ENCODE results near the gene ADAM15.

ADAM15 gene

GRCh38 chr1:155003227-155003765 lies 47.8 kb upstream of the ADAM15 start:
- no peak for TF ChIP-seq CTCF (IDR thresholded peaks at IDR 0.05; ENCODE audit: low read depth, low read length)
- TF ChIP-seq MYC (IDR thresholded peaks at IDR 0.05; ENCODE audit: low read depth, low read length) = no peak
- no peak for TF ChIP-seq MAX (IDR thresholded peaks at IDR 0.05; ENCODE audit: low read depth, low read length)
- TF ChIP-seq POLR2A (IDR thresholded peaks at IDR 0.05; ENCODE audit: extremely low read depth, insufficient read length) = no peak
- peak; percentile 61 for DNase-seq (ENCODE audit: low read depth)
- H3K4me3 ChIP-seq (ENCODE audit: low read depth, low read length) = peak overlapping the region; percentile 83

GRCh38 chr1:155003766-155004351 lies 47.3 kb upstream of the ADAM15 start:
- DNase-seq (ENCODE audit: low read depth) = peak; percentile 80
- TF ChIP-seq CTCF (IDR thresholded peaks at IDR 0.05; ENCODE audit: low read depth, low read length) (no peak), POLR2A (IDR thresholded peaks at IDR 0.05; ENCODE audit: extremely low read depth, insufficient read length) (no peak), MYC (IDR thresholded peaks at IDR 0.05; ENCODE audit: low read depth, low read length) (no peak), MAX (IDR thresholded peaks at IDR 0.05; ENCODE audit: low read depth, low read length) (no peak; the same call in 1 of the 2 replicates)

GRCh38 chr1:155004352-155005075 lies 46.6 kb upstream of the ADAM15 start:
- no peak for DNase-seq (ENCODE audit: low read depth)
- peak overlapping the region; percentile 83 for H3K4me3 ChIP-seq (ENCODE audit: low read depth, low read length)

More at GRCh38 chr1:155003766-155004351, 47.3 kb upstream of the ADAM15 start:
- H3K4me3 ChIP-seq (ENCODE audit: low read depth, low read length) = peak overlapping the region; percentile 83

GRCh38 chr1:155005076-155006011 lies 45.8 kb upstream of the ADAM15 start:
- no peak overlapping the region for H3K4me3 ChIP-seq (ENCODE audit: low read depth, low read length)
- DNase-seq (ENCODE audit: low read depth) = peak; percentile 25
- no peak for TF ChIP-seq MYC (IDR thresholded peaks at IDR 0.05; ENCODE audit: low read depth, low read length)
- no peak for TF ChIP-seq POLR2A (IDR thresholded peaks at IDR 0.05; ENCODE audit: extremely low read depth, insufficient read length)
- no peak for TF ChIP-seq CTCF (IDR thresholded peaks at IDR 0.05; ENCODE audit: low read depth, low read length)
- TF ChIP-seq MAX (IDR thresholded peaks at IDR 0.05; ENCODE audit: low read depth, low read length) = no peak

More at GRCh38 chr1:155004352-155005075, 46.6 kb upstream of the ADAM15 start:
- no peak for TF ChIP-seq CTCF (IDR thresholded peaks at IDR 0.05; ENCODE audit: low read depth, low read length)
- no peak for TF ChIP-seq MAX (IDR thresholded peaks at IDR 0.05; ENCODE audit: low read depth, low read length)
- no peak for TF ChIP-seq POLR2A (IDR thresholded peaks at IDR 0.05; ENCODE audit: extremely low read depth, insufficient read length)
- no peak for TF ChIP-seq MYC (IDR thresholded peaks at IDR 0.05; ENCODE audit: low read depth, low read length)

GRCh38 chr1:155006601-155007101 lies 44.5 kb upstream of the ADAM15 start:
- no peak overlapping the region for H3K4me3 ChIP-seq (ENCODE audit: low read depth, low read length)
- DNase-seq (ENCODE audit: low read depth) = peak; percentile 79
- TF ChIP-seq MYC (IDR thresholded peaks at IDR 0.05; ENCODE audit: low read depth, low read length) = peak; percentile 19; the same call in 1 of the 2 replicates
- TF ChIP-seq CTCF (IDR thresholded peaks at IDR 0.05; ENCODE audit: low read depth, low read length) = no peak
